Measurements from ENCODE around the gene ANKRD13C. TPM values are rescaled to one million over a fixed set of nuclear protein-coding genes. Genes with fewer than 3 reads are reported as not detected.

ANKRD13C gene
- total RNA-seq, 6 experiments from 2014 or later, result 16.1 to 19.8 (median 19.1) TPM

GRCh38 chr1:70224954-70225353, 129.6 kb downstream of the ANKRD13C start:
- H3K4me1 Mint-ChIP-seq (ENCODE audit: low read depth), result peaks cover 79% of the 10 kb centered on the region
- peaks cover 3% of the 10 kb centered on the region; the same call in 1 of the 2 replicates for H3K27me3 Mint-ChIP-seq (ENCODE audit: insufficient read depth)
- no peak for DNase-seq
- no peak overlapping the region for H3K27ac Mint-ChIP-seq
- no peak overlapping the region for H3K4me3 Mint-ChIP-seq
- no peaks in the 10 kb centered on the region for H3K9me3 Mint-ChIP-seq
- TF ChIP-seq, protein P1, sequence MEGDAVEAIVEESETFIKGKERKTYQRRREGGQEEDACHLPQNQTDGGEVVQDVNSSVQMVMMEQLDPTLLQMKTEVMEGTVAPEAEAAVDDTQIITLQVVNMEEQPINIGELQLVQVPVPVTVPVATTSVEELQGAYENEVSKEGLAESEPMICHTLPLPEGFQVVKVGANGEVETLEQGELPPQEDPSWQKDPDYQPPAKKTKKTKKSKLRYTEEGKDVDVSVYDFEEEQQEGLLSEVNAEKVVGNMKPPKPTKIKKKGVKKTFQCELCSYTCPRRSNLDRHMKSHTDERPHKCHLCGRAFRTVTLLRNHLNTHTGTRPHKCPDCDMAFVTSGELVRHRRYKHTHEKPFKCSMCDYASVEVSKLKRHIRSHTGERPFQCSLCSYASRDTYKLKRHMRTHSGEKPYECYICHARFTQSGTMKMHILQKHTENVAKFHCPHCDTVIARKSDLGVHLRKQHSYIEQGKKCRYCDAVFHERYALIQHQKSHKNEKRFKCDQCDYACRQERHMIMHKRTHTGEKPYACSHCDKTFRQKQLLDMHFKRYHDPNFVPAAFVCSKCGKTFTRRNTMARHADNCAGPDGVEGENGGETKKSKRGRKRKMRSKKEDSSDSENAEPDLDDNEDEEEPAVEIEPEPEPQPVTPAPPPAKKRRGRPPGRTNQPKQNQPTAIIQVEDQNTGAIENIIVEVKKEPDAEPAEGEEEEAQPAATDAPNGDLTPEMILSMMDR (IDR thresholded peaks at IDR 0.05), result no peak
- H3K36me3 Mint-ChIP-seq (ENCODE audit: low read depth), result peaks cover 26% of the 10 kb centered on the region

GRCh38 chr1:70222716-70223235, 131.7 kb downstream of the ANKRD13C start:
- H3K9me3 Mint-ChIP-seq, result no peaks in the 10 kb centered on the region

GRCh38 chr1:70221238-70222121, 133.0 kb downstream of the ANKRD13C start, which contains the start of gene SRSF11:
Gene SRSF11, plus strand, starts transcription at chr1:70221380. Its CDS starts 257 bp downstream, at chr1:70221637.
- peak; percentile 92 for DNase-seq
- peak within 1 kb of the TSS; percentile 89 for H3K4me3 Mint-ChIP-seq
- H3K9me3 Mint-ChIP-seq, result no peaks in the 10 kb centered on the region
- H3K4me1 Mint-ChIP-seq (ENCODE audit: low read depth), result peaks cover 53% of the 10 kb centered on the region
- peaks cover 23% of the 10 kb centered on the region for H3K36me3 Mint-ChIP-seq (ENCODE audit: low read depth)
- H3K27me3 Mint-ChIP-seq (ENCODE audit: insufficient read depth), result peaks cover 6% of the 10 kb centered on the region
- peak within 1 kb of the TSS; percentile 97 for H3K27ac Mint-ChIP-seq
- TF ChIP-seq, protein P1 (IDR thresholded peaks at IDR 0.05), result peak; percentile 27; the same call in 1 of the 2 replicates

More at GRCh38 chr1:70222716-70223235, 131.7 kb downstream of the ANKRD13C start:
- Mint-ChIP-seq H3K27me3 (ENCODE audit: insufficient read depth) (peaks cover 3% of the 10 kb centered on the region; the same call in 1 of the 2 replicates), H3K4me1 (ENCODE audit: low read depth) (peaks cover 66% of the 10 kb centered on the region), H3K36me3 (ENCODE audit: low read depth) (peaks cover 23% of the 10 kb centered on the region), H3K27ac (peak overlapping the region; percentile 97), H3K4me3 (peak overlapping the region; percentile 89)
- no peak for DNase-seq
- TF ChIP-seq, protein P1 (IDR thresholded peaks at IDR 0.05), result no peak

GRCh38 chr1:70220517-70221237, 133.8 kb downstream of the ANKRD13C start:
- Mint-ChIP-seq H3K36me3 (ENCODE audit: low read depth) (peaks cover 23% of the 10 kb centered on the region), H3K4me1 (ENCODE audit: low read depth) (peaks cover 45% of the 10 kb centered on the region), H3K9me3 (no peaks in the 10 kb centered on the region), H3K27me3 (ENCODE audit: insufficient read depth) (peaks cover 6% of the 10 kb centered on the region), H3K27ac (peak overlapping the region; percentile 97), H3K4me3 (peak overlapping the region; percentile 89)
- no peak for DNase-seq
- TF ChIP-seq, protein P1 (IDR thresholded peaks at IDR 0.05), result no peak

DNA sequence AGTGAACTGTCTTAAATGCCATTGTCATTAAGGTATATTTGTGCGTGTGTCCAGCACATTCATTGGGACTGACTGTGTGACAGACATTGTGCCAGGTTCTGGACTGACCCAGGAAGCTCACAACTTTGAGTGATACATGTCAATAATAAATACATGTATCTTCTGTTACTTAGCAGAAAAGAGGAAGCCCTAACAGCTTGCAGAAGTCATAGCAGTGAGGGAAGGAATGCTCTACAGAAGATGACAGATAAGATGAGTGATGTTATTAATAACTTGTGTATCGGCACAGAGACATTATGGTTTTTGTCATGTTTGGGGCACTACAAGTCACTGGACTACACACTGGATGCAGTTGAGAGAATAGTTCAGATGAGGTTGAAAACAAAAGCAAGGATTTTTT, 134.5 kb downstream of the ANKRD13C start:
- TF ChIP-seq, protein P1 (IDR thresholded peaks at IDR 0.05), result no peak
- H3K27ac Mint-ChIP-seq, result peak overlapping the region; percentile 70
- H3K4me1 Mint-ChIP-seq (ENCODE audit: low read depth), result peaks cover 40% of the 10 kb centered on the region

More for the DNA sequence above, 134.5 kb downstream of the ANKRD13C start:
- no peaks in the 10 kb centered on the region for H3K9me3 Mint-ChIP-seq
- DNase-seq, result no peak
- H3K4me3 Mint-ChIP-seq, result peak overlapping the region; percentile 32; the same call in 1 of the 2 replicates
- peaks cover 23% of the 10 kb centered on the region for H3K36me3 Mint-ChIP-seq (ENCODE audit: low read depth)
- peaks cover 6% of the 10 kb centered on the region for H3K27me3 Mint-ChIP-seq (ENCODE audit: insufficient read depth)

All from HFFc6 (cell line).